ENCODE measurements around the gene PDE6B. TPM values are rescaled to one million over a fixed set of nuclear protein-coding genes. Genes with fewer than 3 reads are reported as not detected.

Gene PDE6B
- total and polyA plus RNA-seq, 8 donors, result 1.1 to 12.3 (median 1.7) TPM; not detected in 4

DNA sequence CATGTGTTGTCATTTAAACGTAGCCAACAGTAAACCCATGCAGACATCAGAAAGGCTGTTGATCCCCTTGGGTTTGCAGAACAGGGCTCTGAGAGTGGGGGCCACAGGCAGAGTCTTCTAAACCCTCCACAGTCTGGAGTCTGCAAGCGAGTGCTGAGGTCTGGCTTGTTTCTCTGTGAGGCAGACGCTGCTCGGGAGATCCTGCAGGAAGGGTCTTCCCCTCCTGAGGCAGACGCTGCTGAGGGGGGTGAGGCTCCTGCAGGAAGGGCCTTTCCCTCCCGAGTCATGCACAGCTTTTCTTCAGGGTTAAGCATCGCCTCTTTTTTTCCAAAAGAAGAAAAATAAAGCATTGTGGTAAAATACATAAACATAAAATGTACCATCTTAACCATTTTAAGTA is 17.1 kb upstream of the PDE6B start:
- no peaks in the 10 kb centered on the region for H3K4me1 ChIP-seq
- H3K27me3 ChIP-seq, result peaks cover 0 to 60% (median 10%) of the 10 kb centered on the region in 3 donors
- 42 to 50% (median 47%) methylated on average over 6 to 7 of the region's 7 CpGs for WGBS, 5 donors
- H3K4me3 ChIP-seq, result no peak overlapping the region
- peak in 1 of 2 donors; percentile 7 for DNase-seq
- H3K27ac ChIP-seq, result no peak overlapping the region
- H3K36me3 ChIP-seq, result no peaks in the 10 kb centered on the region
- H3K9me3 ChIP-seq, result no peaks in the 10 kb centered on the region
- intact Hi-C loops (cut with DNase I; ENCODE audit: low total_unique reads), result no loop called here
- TF ChIP-seq, protein P1, sequence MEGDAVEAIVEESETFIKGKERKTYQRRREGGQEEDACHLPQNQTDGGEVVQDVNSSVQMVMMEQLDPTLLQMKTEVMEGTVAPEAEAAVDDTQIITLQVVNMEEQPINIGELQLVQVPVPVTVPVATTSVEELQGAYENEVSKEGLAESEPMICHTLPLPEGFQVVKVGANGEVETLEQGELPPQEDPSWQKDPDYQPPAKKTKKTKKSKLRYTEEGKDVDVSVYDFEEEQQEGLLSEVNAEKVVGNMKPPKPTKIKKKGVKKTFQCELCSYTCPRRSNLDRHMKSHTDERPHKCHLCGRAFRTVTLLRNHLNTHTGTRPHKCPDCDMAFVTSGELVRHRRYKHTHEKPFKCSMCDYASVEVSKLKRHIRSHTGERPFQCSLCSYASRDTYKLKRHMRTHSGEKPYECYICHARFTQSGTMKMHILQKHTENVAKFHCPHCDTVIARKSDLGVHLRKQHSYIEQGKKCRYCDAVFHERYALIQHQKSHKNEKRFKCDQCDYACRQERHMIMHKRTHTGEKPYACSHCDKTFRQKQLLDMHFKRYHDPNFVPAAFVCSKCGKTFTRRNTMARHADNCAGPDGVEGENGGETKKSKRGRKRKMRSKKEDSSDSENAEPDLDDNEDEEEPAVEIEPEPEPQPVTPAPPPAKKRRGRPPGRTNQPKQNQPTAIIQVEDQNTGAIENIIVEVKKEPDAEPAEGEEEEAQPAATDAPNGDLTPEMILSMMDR (IDR thresholded peaks at IDR 0.05), result no peak
- no peak for TF ChIP-seq POLR2AphosphoS5 (IDR thresholded peaks at IDR 0.05)
- no peak for TF ChIP-seq EP300 (IDR thresholded peaks at IDR 0.05)
- TF ChIP-seq POLR2A (IDR thresholded peaks at IDR 0.05), result no peak

- H3K27me3 ChIP-seq, result peaks cover 0 to 60% (median 10%) of the 10 kb centered on the region in 3 donors
- intact Hi-C loops (cut with DNase I; ENCODE audit: low total_unique reads), result no loop called here
- no peaks in the 10 kb centered on the region for H3K9me3 ChIP-seq
- H3K27ac ChIP-seq, result no peak overlapping the region
- H3K36me3 ChIP-seq, result no peaks in the 10 kb centered on the region
- H3K4me3 ChIP-seq, result no peak overlapping the region
- DNase-seq, result no peak
- 72 to 79% (median 77%) methylated on average over 8 of the region's 8 CpGs for WGBS, 5 donors
- TF ChIP-seq EP300 (IDR thresholded peaks at IDR 0.05) (no peak), POLR2A (IDR thresholded peaks at IDR 0.05) (no peak), POLR2AphosphoS5 (IDR thresholded peaks at IDR 0.05) (no peak)
- TF ChIP-seq, protein P1 (IDR thresholded peaks at IDR 0.05), result no peak
- H3K4me1 ChIP-seq, result no peaks in the 10 kb centered on the region
These were observed 15.8 kb upstream of the PDE6B start for GRCh38 chr4:609400-610050.

DNA sequence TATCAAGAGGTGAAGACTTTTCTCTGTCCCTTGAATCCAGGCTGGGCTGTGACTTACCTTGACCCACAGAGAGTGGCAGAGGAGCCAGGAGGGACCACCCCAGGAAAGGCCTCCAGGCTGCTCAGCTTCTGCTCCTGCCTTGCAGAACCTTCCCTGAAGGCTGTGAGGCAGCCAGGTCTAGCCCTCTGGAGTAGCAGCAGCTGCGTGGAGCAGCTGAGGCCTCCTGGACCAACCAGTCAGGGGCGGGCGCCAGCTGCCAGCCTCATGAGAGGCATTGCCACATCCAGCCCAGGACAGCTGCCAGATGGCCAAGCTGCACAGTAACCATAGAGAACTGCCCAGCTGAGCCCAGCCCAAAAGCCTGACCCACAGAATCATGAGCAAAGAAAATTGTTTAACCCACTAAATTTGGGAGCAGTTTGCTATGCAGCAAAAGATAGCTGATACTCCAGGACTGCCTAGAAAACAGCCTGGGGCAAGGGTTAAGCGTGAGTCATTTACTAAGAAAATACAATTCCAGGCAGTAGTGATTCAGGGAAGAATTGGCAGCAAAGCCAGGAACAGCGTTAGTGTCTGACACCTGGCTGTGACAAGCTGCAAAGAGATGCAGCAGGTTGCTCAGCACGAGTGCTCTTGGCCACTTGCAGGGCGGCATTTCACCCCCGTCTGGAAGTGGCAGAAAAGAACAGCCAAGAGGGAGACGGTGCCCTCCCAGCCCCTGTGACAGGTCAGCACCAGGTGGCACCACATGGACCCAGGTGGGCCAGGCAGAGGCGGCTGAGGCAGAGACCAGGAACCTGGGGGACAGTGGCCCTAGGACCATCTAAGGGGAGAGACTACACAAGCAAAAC is 14.7 kb upstream of the PDE6B start:
- Histone ChIP-seq H3K4me1 (no peaks in the 10 kb centered on the region), H3K36me3 (no peaks in the 10 kb centered on the region), H3K27me3 (peaks cover 0 to 60% (median 10%) of the 10 kb centered on the region in 3 donors), H3K4me3 (no peak overlapping the region), H3K27ac (no peak overlapping the region), H3K9me3 (no peaks in the 10 kb centered on the region)
- 29 to 47% (median 44%) methylated on average over 10 of the region's 10 CpGs for WGBS, 5 donors
- intact Hi-C loops (cut with DNase I; ENCODE audit: low total_unique reads), result no loop called here
- no peak for TF ChIP-seq POLR2AphosphoS5 (IDR thresholded peaks at IDR 0.05)
- DNase-seq, result no peak

DNA sequence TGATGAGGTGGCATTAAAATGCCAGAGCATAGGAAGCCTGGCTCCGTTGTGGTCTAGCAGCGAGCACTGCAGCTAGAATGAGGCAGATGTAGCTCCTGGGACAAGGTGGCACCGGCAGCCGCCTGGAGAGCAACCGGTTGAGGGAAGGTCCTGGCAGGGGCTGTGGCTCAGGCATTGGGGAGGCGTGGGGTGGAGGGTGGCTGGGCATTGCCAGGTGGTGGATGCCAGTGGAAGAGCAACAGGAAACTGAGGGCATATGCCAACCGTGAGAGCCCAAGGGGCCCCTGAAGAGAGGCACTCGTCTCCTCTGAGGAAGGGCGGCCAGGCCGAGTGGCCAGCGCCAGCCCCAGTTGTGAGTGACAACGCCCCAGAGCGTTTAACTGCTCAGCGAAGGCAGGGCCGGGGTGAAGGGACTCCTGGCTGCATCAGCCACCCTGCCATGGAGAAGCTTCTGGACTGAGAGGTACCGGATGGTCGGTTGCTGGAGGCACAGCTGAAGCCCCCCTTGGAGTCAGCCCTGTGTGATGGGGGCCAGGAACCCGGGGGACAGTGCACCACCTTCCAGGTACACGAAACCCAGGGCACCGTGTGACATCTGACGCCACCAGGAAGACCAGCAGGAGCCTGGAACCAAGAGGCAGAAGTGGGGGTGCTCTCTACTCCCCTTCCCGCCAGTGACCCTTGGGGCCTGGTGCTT is 13.2 kb upstream of the PDE6B start:
- intact Hi-C loops (cut with DNase I; ENCODE audit: low total_unique reads), result no loop called here
- H3K4me3 ChIP-seq, result no peak overlapping the region
- H3K27ac ChIP-seq, result no peak overlapping the region
- H3K4me1 ChIP-seq, result no peaks in the 10 kb centered on the region
- TF ChIP-seq EP300 (IDR thresholded peaks at IDR 0.05), result no peak
- TF ChIP-seq POLR2A (IDR thresholded peaks at IDR 0.05), result no peak
- TF ChIP-seq, protein P1 (IDR thresholded peaks at IDR 0.05), result no peak
- TF ChIP-seq POLR2AphosphoS5 (IDR thresholded peaks at IDR 0.05), result no peak
- DNase-seq, result no peak
- no peaks in the 10 kb centered on the region for H3K36me3 ChIP-seq
- no peaks in the 10 kb centered on the region for H3K9me3 ChIP-seq
- WGBS, 5 donors, result 79 to 83% (median 82%) methylated on average over 9 to 22 of the region's 22 CpGs
- peaks cover 0 to 58% (median 10%) of the 10 kb centered on the region in 3 donors for H3K27me3 ChIP-seq
